ENCODE measurements around the gene TPD52L1. TPM values are rescaled to one million over a fixed set of nuclear protein-coding genes. Genes with fewer than 3 reads are reported as not detected.

The TPD52L1 gene
- total and polyA plus RNA-seq, 2 of the 4 experiments (the other 2 are of a cell fraction), result 10.2 to 13.5 TPM

DNA sequence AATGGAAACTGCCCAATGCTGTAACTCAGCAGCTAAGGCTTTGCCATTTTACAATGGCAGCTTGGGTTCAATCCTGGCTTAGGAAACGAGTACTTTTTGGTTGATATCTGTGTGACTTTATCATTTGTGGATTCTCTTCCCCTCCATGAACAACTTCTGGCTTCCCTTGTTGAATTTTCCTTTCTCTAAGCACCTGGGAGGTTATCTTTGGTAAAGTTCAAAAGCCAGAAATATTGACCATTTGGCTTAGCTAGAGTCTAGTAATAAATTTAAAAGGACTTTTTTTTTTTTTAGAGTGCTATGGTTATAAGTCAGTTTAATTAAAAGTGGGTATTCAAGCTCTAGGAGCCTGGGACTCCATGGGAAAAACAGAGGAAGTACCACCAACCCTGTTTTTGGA, 31.7 kb upstream of the TPD52L1 start:
- in situ Hi-C loops (cut with MboI; ENCODE audit: low sequenced_read_pairs) (loop anchor here (25.0 kb wide), 1 partner anchor 160 kb away; the partner anchor contains the start of gene RNF217), dilution Hi-C loops (cut with HindIII; ENCODE audit: low sequenced_read_pairs, unreplicated experiment) (no loop called here), intact Hi-C loops (cut with micrococcal nuclease) (no loop called here)
- Histone ChIP-seq H2AFZ (replicated peaks; ENCODE audit: low read length, poor library complexity) (no peak overlapping the region), H3K4me3 (ENCODE audit: insufficient read depth, low read depth, low read length) (no peak overlapping the region), H3K18ac (ENCODE audit: low read depth, low read length) (no peak overlapping the region), H4K5ac (ENCODE audit: low read depth, low read length) (no peak overlapping the region), H3K9me3 (ENCODE audit: control insufficient read depth, insufficient read depth, low read length) (no peaks in the 10 kb centered on the region), H4K91ac (ENCODE audit: insufficient read depth, low read depth, low read length) (no peak overlapping the region), H3K36me3 (ENCODE audit: control insufficient read depth, insufficient read depth, low read length) (no peaks in the 10 kb centered on the region), H4K8ac (ENCODE audit: low read depth in 2 of 2, low read length in 2 of 2) (no peak overlapping the region), H3K4ac (ENCODE audit: low read depth, low read length) (no peak overlapping the region), H3K4me2 (ENCODE audit: low read depth, low read length) (no peak overlapping the region), H3K79me1 (ENCODE audit: low read depth in 1 of 2, low read length in 2 of 2) (no peaks in the 10 kb centered on the region), H3K9me1 (ENCODE audit: insufficient read depth, low read length) (no peaks in the 10 kb centered on the region; the same call in 1 of the 2 replicates), H2BK20ac (ENCODE audit: low read depth, low read length) (no peak overlapping the region), H3K4me1 (ENCODE audit: control insufficient read depth, insufficient read depth, low read length) (peaks cover 1% of the 10 kb centered on the region; the same call in 1 of the 2 replicates), H2BK5ac (ENCODE audit: low read depth, low read length, poor library complexity, severe bottlenecking) (no peak overlapping the region), H2BK120ac (ENCODE audit: low read depth, low read length) (no peak overlapping the region), H3K27me3 (ENCODE audit: control insufficient read depth, insufficient read depth, low read length) (no peaks in the 10 kb centered on the region), H3K14ac (replicated peaks; ENCODE audit: low read depth, low read length) (no peak overlapping the region), H3K9ac (ENCODE audit: low read depth, low read length) (no peak overlapping the region), H2AK5ac (ENCODE audit: low read depth, low read length) (no peak overlapping the region), H3K27ac (ENCODE audit: insufficient read depth, low read length) (no peak overlapping the region), H2BK15ac (ENCODE audit: low read depth, low read length) (no peak overlapping the region), H3K23ac (ENCODE audit: low read depth, low read length) (no peak overlapping the region), H4K20me1 (ENCODE audit: insufficient read depth, low read length) (no peaks in the 10 kb centered on the region), H3K56ac (ENCODE audit: extremely low read depth, insufficient read depth, low read length) (no peak overlapping the region), H2AK9ac (replicated peaks; ENCODE audit: low read depth, low read length, poor library complexity) (no peak overlapping the region)
- POLR2A ChIA-PET (ENCODE audit: unreplicated experiment), result no interaction called here
- BruUV-seq (replicated peaks), result no TSS peak
- DNase-seq (no peak), ATAC-seq (ENCODE audit: low read depth) (no peak)
- CTCF ChIA-PET, result no interaction called here
- TF ChIP-seq CEBPB (IDR thresholded peaks at IDR 0.05; ENCODE audit: low read depth, low read length), result no peak
- no peak for TF ChIP-seq RCOR1 (IDR thresholded peaks at IDR 0.05; ENCODE audit: insufficient replicate concordance, low read length)
- no peak for TF ChIP-seq MAZ (IDR thresholded peaks at IDR 0.05; ENCODE audit: borderline replicate concordance, low read depth, low read length)
- no peak for TF ChIP-seq RAD21 (IDR thresholded peaks at IDR 0.05; ENCODE audit: low read length)
- no peak for TF ChIP-seq SMC3 (IDR thresholded peaks at IDR 0.05; ENCODE audit: low read depth, low read length)
- TF ChIP-seq CTCF (conservative IDR thresholded peaks at IDR 0.05; ENCODE audit: low read depth, low read length), result no peak
- TF ChIP-seq MAFK (IDR thresholded peaks at IDR 0.05; ENCODE audit: low read depth, low read length), result no peak
- no peak for TF ChIP-seq ELK1 (IDR thresholded peaks at IDR 0.05; ENCODE audit: borderline replicate concordance, low read depth, low read length)
- no peak for TF ChIP-seq POLR2A (IDR thresholded peaks at IDR 0.05; ENCODE audit: low read depth, low read length)
- TF ChIP-seq USF2 (IDR thresholded peaks at IDR 0.05; ENCODE audit: low read depth, low read length), result no peak
- TF ChIP-seq RFX5 (IDR thresholded peaks at IDR 0.05; ENCODE audit: low read depth, low read length), result no peak
- no peak for TF ChIP-seq CHD1 (IDR thresholded peaks at IDR 0.05; ENCODE audit: low read depth, low read length)
- no CpG with 5 or more reads among the region's 1 CpG for WGBS, 2 experiments (ENCODE audit: extremely low coverage in 2 of 2, insufficient read length in 1 of 2)

All from IMR-90 (cell line).